Thyroid gland (tissue), 4 donors: Measurements from ENCODE around the gene DCAF6.

Source experiments
- POLR2A ChIP-seq, 2 donors: fragments of 450-650 bp; IDR thresholded peaks; one replicate each; pipeline ENCODE4 v1.6.1; 2017; ENCODE audit warnings: antibody characterized with exemption in 2 of 2, mild to moderate bottlenecking in 2 of 2, moderate library complexity in 1 of 2
- TF ChIP-seq, protein P1 (sequence below), 6 experiments: fragments of 200-600 bp in 3 of 6; fragments of 450-650 bp in 3 of 6; sonication (generic) in 3 of 6; IDR thresholded peaks; one replicate each; pipeline ENCODE4 v1.5.1; 2016 to 2019; ENCODE audit warnings: antibody characterized with exemption in 6 of 6, mild to moderate bottlenecking in 2 of 6, inconsistent platforms in 1 of 6, moderate library complexity in 1 of 6

DNA sequence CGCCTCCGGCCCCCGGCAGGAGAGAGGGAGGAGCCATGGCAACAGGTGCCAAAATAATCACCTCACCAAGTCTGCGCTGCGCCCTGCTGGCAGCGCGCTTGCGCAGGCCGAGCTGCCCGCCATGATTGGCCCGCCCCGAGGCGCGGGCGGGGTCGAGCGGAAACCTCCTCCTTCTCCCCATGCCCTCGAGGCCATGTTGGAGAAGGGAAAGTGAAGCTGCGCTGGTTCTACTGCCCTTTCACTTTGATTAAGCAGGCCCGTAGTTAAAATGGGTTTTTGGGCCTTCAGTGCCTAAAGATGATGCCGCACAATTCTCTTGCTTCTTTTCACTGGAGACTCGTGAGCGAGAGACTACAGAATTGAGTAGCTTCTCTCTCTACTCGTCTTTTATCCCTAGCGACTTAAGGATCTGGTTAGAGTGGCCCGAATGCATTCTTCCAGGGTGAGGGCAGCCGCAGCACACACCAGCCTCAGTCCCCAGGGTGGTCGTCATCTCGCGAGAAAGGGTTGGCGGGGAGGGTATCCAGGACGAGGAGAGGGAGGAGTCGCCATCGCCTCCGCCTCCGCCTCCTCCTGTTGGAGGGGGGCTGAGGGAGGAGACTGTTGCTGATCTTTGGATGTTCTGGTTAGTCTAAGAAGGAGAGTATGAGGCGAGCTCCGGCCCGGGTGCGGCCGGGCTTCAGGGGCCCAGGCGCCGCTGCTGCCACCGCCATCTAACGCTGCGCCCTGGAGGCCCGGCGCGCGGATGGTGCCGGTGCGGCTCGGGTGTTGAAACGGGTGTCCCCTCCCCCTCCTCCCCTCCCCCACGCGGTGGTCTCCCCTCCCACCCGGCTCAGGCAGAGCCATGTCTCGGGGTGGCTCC, at the start of gene DCAF6:
- TF ChIP-seq, protein P1, sequence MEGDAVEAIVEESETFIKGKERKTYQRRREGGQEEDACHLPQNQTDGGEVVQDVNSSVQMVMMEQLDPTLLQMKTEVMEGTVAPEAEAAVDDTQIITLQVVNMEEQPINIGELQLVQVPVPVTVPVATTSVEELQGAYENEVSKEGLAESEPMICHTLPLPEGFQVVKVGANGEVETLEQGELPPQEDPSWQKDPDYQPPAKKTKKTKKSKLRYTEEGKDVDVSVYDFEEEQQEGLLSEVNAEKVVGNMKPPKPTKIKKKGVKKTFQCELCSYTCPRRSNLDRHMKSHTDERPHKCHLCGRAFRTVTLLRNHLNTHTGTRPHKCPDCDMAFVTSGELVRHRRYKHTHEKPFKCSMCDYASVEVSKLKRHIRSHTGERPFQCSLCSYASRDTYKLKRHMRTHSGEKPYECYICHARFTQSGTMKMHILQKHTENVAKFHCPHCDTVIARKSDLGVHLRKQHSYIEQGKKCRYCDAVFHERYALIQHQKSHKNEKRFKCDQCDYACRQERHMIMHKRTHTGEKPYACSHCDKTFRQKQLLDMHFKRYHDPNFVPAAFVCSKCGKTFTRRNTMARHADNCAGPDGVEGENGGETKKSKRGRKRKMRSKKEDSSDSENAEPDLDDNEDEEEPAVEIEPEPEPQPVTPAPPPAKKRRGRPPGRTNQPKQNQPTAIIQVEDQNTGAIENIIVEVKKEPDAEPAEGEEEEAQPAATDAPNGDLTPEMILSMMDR (IDR thresholded peaks at IDR 0.05), result no peak
- TF ChIP-seq POLR2A (IDR thresholded peaks at IDR 0.05), result peak; percentile 68 to 96
